Measurements from ENCODE around the gene E2F4.

Gene E2F4

DNA sequence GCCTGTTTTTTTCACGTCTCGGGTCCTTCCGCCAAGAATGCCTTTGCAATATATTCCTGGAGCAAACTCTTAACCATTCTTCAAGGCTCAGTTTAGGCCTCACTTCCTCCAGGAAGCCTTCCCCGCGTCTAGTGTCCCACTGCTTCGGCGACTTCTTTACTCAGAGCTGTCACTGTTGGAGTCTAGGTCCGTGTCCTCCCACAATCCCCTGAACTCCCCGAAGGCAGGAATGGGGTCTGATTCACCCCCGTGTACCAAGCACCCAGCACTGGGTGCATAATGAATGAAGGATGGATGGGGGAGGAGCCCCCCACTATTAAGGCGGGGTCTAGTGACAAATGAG is 8.7 kb upstream of the E2F4 start:
- peaks cover 3% of the 10 kb centered on the region for H3K9me3 Mint-ChIP-seq
- H3K27me3 Mint-ChIP-seq (ENCODE audit: low read depth, poor library complexity) = peaks cover 48% of the 10 kb centered on the region
- peaks cover 16% of the 10 kb centered on the region for H3K4me1 Mint-ChIP-seq
- TF ChIP-seq, protein P1, sequence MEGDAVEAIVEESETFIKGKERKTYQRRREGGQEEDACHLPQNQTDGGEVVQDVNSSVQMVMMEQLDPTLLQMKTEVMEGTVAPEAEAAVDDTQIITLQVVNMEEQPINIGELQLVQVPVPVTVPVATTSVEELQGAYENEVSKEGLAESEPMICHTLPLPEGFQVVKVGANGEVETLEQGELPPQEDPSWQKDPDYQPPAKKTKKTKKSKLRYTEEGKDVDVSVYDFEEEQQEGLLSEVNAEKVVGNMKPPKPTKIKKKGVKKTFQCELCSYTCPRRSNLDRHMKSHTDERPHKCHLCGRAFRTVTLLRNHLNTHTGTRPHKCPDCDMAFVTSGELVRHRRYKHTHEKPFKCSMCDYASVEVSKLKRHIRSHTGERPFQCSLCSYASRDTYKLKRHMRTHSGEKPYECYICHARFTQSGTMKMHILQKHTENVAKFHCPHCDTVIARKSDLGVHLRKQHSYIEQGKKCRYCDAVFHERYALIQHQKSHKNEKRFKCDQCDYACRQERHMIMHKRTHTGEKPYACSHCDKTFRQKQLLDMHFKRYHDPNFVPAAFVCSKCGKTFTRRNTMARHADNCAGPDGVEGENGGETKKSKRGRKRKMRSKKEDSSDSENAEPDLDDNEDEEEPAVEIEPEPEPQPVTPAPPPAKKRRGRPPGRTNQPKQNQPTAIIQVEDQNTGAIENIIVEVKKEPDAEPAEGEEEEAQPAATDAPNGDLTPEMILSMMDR (IDR thresholded peaks at IDR 0.05) = no peak
- H3K4me3 Mint-ChIP-seq = no peak overlapping the region
- no peak for DNase-seq
- H3K36me3 Mint-ChIP-seq (ENCODE audit: low read depth) = no peaks in the 10 kb centered on the region
- H3K27ac Mint-ChIP-seq = no peak overlapping the region

- TF ChIP-seq, protein P1 (IDR thresholded peaks at IDR 0.05) = no peak
- peaks cover 11% of the 10 kb centered on the region for H3K4me1 Mint-ChIP-seq
- DNase-seq = peak; percentile 96
- no peaks in the 10 kb centered on the region for H3K36me3 Mint-ChIP-seq (ENCODE audit: low read depth)
- peak within 1 kb of the TSS; percentile 28 for H3K4me3 Mint-ChIP-seq
- no peak within 1 kb of the TSS for H3K27ac Mint-ChIP-seq
- H3K27me3 Mint-ChIP-seq (ENCODE audit: low read depth, poor library complexity) = peaks cover 46% of the 10 kb centered on the region
- peaks cover 3% of the 10 kb centered on the region for H3K9me3 Mint-ChIP-seq
Observed at GRCh38 chr16:67183627-67184452, 8.1 kb upstream of the E2F4 start, which contains the start of gene MATCAP1. Gene MATCAP1 (minus strand): TSS chr16:67183963. CDS start chr16:67180610, 3,353 bp downstream.

GRCh38 chr16:67184453-67184994 is 7.4 kb upstream of the E2F4 start:
- no peak for DNase-seq
- Mint-ChIP-seq H3K9me3 (peaks cover 3% of the 10 kb centered on the region), H3K36me3 (ENCODE audit: low read depth) (no peaks in the 10 kb centered on the region), H3K4me3 (peak overlapping the region; percentile 28), H3K27me3 (ENCODE audit: low read depth, poor library complexity) (peaks cover 41% of the 10 kb centered on the region), H3K27ac (no peak overlapping the region), H3K4me1 (peaks cover 8% of the 10 kb centered on the region)
- TF ChIP-seq, protein P1 (IDR thresholded peaks at IDR 0.05) = no peak

DNA sequence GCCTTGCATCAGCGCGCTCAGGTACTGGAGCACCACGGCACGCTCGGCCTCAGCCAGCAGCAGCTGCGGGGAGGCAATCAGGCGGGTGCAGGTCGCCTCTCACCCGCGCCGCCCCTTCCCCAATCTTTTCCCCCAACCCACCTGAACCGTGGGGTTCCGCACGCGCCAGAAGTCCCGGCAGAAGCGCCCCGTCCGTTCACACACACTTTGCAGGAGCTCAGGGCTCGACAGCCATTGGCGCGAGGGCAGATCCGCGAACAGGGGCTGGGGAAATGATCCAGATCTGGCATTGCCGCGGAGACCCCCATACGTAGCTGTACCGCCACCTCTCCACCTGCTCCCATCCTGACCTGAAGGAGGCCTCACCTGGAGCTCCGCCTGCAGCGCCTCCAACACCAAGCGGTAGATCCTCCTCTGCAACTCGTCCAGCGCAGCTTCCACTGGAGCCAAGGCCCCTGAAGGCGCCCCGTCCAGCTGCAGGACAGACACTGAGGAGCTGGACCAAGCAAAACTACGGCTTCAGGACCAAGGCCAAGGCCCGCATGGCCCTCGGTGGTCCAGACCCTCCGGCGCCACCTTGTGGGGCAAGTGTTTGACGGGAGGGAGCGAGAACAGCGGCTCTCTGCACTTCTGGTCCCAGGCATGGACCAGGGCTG is 6.8 kb upstream of the E2F4 start:
- peak overlapping the region; percentile 37 for H3K27ac Mint-ChIP-seq
- peak overlapping the region; percentile 93 for H3K4me3 Mint-ChIP-seq

DNA sequence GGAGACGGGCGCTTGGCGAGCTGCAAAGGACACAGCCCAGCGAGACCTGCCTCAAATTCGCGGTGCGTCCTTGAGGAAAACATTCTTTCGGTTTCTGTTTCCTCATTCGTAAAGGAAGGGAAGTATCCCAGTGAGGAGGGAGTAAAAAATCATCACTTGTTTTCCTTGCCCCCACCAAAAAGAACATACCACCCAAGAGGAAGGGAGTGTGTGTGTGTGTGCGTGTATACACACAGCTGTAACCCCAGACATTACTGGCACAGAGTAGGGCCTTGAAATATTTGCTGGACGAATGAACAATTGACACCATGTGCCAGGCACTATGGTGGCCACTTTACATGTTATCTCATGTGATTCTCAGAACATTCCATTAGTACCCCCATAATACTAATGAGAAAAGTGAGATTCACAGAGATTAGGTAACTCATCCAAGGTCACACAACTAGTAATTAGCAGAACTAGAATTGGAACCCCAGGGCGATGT is 6.3 kb upstream of the E2F4 start:
- Mint-ChIP-seq H3K27ac (no peak overlapping the region), H3K4me1 (peaks cover 18% of the 10 kb centered on the region), H3K9me3 (peaks cover 3% of the 10 kb centered on the region), H3K36me3 (ENCODE audit: low read depth) (no peaks in the 10 kb centered on the region), H3K4me3 (peak overlapping the region; percentile 93), H3K27me3 (ENCODE audit: low read depth, poor library complexity) (peaks cover 37% of the 10 kb centered on the region)
- DNase-seq = no peak
- TF ChIP-seq, protein P1 (IDR thresholded peaks at IDR 0.05) = no peak

More for the DNA sequence above, 6.8 kb upstream of the E2F4 start:
- TF ChIP-seq, protein P1 (IDR thresholded peaks at IDR 0.05) = peak; percentile 76
- Mint-ChIP-seq H3K27me3 (ENCODE audit: low read depth, poor library complexity) (peaks cover 37% of the 10 kb centered on the region), H3K36me3 (ENCODE audit: low read depth) (no peaks in the 10 kb centered on the region), H3K4me1 (peaks cover 12% of the 10 kb centered on the region), H3K9me3 (peaks cover 3% of the 10 kb centered on the region)
- peak; percentile 98 for DNase-seq
